ENCODE measurements around the gene GC. TPM values are rescaled to one million over a fixed set of nuclear protein-coding genes. Genes with fewer than 3 reads are reported as not detected.

The GC gene
- total RNA-seq, 4 donors from 2014 or later, result not detected

DNA sequence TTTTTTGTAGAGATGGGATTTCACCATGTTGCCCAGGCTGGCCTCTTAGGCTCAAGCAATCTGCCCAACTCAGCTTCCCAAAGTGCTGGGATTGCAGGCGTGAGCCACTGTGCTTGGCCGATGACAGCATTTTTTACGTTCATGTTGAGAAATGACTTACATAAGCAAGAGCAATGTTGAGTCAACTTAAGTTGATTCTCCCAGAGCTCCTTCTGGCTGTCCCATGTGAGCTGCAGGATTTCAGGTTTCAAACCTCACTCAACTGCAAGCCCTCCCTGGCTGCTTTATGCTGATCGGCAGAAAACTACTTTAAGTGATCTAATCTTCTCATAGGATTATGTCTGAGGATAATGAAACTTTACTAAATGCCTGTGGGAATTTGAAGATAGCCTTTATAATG is 86.8 kb downstream of the GC start:
- intact Hi-C loops (cut with DNase I; ENCODE audit: low total_unique reads), result no loop called here
- 92% methylated on average over 4 of the region's 4 CpGs for WGBS, 2 donors
- no peak for TF ChIP-seq CTCF (IDR thresholded peaks at IDR 0.05)
- no peak for TF ChIP-seq POLR2A (IDR thresholded peaks at IDR 0.05)
- DNase-seq (ENCODE audit: low spot score in 2 of 2), result no peak
- H3K4me3 ChIP-seq (ENCODE audit: low read depth, poor library complexity, severe bottlenecking), result no peak overlapping the region

- H3K4me3 ChIP-seq (ENCODE audit: low read depth, poor library complexity, severe bottlenecking), result no peak overlapping the region
- no peak for DNase-seq (ENCODE audit: low spot score in 2 of 2)
- TF ChIP-seq POLR2A (IDR thresholded peaks at IDR 0.05) (no peak), CTCF (IDR thresholded peaks at IDR 0.05) (no peak)
- intact Hi-C loops (cut with DNase I; ENCODE audit: low total_unique reads), result loop anchor here (5.0 kb wide), 1 partner anchor 1867 kb away; no protein-coding TSS in a partner anchor
- 33 to 46% methylated on average over 5 of the region's 5 CpGs for WGBS, 2 donors
Observed at GRCh38 chr4:71694961-71695360, 88.9 kb downstream of the GC start.

DNA sequence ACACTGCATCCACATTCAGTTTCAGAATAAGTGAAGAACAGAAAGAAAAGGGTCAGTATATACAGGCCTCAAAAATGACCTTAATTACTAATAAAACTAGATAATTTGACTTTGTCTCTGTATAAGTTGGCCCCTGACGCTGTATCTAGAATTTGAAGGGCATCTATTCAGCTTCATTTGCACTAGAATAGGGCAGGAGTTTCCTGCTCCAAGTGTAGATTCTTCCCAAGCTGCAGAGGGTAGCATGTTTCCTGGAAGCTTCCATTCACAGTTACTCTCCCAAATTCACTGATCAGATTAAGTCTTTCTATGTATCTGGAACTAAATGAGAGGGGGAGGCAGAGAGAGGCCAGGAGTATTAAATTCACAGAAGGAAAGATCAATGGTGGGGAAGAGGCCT is 90.9 kb downstream of the GC start:
- intact Hi-C loops (cut with DNase I; ENCODE audit: low total_unique reads), result loop anchor here (5.0 kb wide), 1 partner anchor 1869 kb away; no protein-coding TSS in a partner anchor
- DNase-seq (ENCODE audit: low spot score in 2 of 2), result no peak
- no peak overlapping the region for H3K4me3 ChIP-seq (ENCODE audit: low read depth, poor library complexity, severe bottlenecking)
- WGBS, 2 donors, result 74 to 76% methylated on average over 1 of the region's 1 CpG
- TF ChIP-seq POLR2A (IDR thresholded peaks at IDR 0.05), result no peak
- no peak for TF ChIP-seq CTCF (IDR thresholded peaks at IDR 0.05)

GRCh38 chr4:71692198-71692597 is 91.7 kb downstream of the GC start:
- DNase-seq (ENCODE audit: low spot score in 2 of 2), result no peak
- intact Hi-C loops (cut with DNase I; ENCODE audit: low total_unique reads), result loop anchor here (5.0 kb wide), 1 partner anchor 1870 kb away; no protein-coding TSS in a partner anchor
- no peak overlapping the region for H3K4me3 ChIP-seq (ENCODE audit: low read depth, poor library complexity, severe bottlenecking)
- TF ChIP-seq CTCF (IDR thresholded peaks at IDR 0.05), result no peak
- no peak for TF ChIP-seq POLR2A (IDR thresholded peaks at IDR 0.05)
- WGBS, 2 donors, result 51 to 58% methylated on average over 2 of the region's 2 CpGs

Other genes with a start within 250 kb of the GC start
- gene NPFFR2, start 247.9 kb upstream of the GC start, total RNA-seq, result not detected